ENCODE results near the gene FBLN5.

The FBLN5 gene, protein sequence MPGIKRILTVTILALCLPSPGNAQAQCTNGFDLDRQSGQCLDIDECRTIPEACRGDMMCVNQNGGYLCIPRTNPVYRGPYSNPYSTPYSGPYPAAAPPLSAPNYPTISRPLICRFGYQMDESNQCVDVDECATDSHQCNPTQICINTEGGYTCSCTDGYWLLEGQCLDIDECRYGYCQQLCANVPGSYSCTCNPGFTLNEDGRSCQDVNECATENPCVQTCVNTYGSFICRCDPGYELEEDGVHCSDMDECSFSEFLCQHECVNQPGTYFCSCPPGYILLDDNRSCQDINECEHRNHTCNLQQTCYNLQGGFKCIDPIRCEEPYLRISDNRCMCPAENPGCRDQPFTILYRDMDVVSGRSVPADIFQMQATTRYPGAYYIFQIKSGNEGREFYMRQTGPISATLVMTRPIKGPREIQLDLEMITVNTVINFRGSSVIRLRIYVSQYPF

DNA sequence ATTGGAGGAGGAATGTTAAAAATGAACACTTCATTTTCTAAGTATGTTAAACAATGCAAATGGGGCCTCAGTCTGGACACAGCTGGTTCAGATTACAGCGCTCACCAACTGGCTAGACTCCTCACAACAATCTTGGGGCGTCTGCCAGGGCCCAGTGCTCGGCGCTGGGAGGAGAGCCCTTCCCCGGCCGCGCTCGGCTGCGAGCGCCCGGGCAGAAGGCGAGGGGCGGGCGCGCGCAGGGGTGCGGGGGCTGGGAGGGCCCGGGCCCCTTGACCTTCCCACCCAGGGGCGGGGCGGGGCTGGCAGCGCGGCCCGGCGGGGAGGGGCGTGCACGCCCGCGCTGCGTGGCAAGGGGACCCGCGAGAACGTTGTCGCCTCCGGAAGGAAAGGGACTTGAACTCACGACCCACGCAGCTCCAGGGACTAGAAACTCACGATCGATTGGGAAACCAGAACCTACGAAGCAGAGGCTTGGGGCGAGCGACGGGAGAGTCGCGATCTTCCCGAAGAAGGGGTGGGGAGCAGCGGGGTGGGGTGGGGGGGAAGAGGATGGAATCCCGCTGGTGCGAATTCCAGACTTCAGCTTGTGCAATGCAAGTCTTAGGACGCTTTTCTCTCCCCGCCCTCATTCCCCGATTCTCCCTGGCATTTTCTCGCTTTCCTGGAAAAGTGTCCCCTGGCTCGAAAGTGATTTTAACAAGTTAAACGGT lies at the start of gene FBLN5:
Gene FBLN5 (minus strand): TSS at position 220 of the 710 bp plus-strand sequence. CDS start 465 bp downstream, outside the sequence.
- DNase-seq: no peak

DNA sequence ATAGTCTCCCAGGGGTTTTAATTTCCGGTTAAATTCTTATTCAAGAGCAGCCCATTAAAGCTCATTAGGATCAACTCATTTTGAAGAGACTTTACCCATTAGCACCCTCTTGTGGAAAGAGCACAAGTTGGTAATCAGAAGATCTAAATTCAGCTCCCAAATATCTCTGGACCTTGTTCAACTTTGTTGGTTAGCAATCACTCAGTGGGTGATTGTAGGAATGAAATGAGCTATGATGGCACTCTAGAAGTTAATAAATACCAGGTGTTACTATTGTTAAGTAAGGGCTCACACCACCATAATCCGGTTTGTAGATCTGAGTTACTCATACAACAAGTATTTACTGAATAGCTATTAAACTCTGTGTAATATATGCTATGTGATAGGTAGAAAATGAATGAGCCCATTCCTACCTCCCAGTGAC lies 49.5 kb upstream of the FBLN5 start:
- DNase-seq: peak; percentile 55

DNA sequence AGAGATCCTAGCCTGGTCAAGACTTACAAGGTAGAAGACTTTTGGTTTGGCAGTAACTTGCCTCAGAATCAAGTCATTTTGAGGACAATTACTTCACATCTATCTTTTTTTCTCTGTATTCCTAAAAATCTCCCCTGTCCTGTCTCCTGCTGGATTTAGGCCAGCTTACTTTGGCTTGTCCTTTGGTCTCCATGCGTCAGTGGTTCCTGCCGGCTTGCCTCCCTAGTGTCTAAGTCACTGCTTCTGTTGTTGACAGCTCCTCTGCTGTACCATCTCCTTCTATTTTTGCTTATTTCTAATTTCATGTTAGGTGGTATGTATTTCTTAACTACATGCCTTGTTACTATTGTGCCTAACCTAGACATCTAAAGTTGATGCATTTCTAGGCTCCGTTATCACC lies 39.7 kb upstream of the FBLN5 start:
- no peak for DNase-seq

DNA sequence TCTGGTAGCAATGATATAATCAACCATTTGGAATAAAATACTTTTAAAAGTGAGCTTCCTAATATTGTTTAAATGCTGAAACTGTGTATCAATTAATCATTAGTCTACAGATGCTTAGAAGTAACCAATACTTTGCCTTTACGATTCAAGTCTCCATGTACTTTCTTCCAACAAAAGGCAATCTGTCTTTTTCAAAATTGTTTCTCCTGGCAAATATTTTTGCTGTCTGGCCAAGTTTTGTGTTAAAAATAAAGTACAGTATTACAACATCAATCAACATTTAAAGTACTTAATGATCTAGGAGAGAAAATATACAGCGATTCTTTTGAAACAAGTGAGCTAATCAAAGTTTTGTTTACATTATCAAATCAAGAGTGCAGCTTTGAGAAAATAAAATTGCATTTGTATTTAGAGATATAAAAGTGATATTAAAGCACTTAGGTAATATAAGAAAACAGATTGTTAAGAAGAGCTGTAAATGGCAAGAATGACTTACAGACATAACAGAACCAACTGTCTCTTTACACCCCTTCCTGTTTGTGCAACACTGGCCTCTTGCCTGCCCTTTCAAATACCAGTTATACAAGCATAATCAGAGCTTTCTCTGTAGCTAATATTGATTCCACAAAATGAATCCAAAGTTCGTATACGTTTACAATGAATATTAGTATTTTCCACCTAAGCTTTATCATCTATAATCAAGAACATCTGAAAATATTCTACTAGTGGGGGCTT lies 38.2 kb upstream of the FBLN5 start:
- no peak for DNase-seq

DNA sequence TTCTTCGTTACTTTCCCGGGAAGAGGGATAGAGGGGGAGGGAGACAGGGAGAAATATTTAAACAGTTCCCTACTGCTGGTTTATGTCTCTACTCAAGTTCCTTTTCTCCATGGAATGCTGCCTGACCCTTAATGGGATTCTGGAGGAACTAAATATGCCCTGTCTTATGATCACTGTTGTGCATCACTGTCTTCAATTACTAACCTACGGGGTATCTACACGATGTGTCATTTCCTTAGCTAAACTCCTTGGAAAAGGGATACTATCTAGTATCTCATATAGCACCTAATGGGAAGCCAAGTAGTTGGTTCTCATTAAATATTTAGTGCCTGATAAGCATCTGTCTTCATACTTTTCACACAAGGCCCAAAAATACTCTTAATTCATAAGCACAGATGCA lies 37.5 kb upstream of the FBLN5 start:
- DNase-seq: no peak

DNA sequence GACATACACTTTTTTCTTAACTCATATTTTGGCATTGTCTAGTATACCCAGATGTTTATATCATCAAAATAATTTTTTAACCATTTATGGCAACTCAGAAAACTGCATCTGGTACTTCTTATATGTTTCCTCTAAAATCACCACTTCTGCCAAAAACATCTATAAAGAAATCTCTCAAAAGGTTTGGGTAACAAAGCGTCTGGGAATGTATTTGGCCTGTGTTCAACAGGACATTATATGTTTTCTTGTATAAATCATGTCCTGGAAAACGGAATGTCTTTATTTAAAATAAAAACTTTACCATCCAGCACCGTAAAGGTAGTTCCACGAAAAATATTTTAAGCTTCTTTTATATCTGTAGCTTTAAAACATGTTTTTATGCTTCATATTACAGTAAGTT lies 36.1 kb upstream of the FBLN5 start:
- no peak for DNase-seq

DNA sequence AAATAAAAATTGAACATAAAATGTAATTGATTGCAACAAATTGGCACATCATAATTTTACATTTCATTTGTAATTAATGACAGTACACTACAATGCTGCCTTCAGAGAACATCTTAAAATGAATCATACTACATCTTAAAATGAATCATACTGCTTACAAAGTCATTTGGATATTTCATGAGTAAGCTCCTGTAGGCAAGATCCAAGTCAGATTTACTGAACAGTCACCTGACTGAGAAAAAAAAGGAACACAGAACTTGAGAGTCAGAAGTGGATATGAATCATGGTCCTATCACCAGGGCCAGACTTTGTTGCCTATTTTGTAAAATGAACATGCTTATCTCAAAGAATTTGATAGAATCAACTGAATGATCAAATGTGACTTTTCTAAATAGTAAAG lies 32.7 kb upstream of the FBLN5 start:
- peak; percentile 46 for DNase-seq

DNA sequence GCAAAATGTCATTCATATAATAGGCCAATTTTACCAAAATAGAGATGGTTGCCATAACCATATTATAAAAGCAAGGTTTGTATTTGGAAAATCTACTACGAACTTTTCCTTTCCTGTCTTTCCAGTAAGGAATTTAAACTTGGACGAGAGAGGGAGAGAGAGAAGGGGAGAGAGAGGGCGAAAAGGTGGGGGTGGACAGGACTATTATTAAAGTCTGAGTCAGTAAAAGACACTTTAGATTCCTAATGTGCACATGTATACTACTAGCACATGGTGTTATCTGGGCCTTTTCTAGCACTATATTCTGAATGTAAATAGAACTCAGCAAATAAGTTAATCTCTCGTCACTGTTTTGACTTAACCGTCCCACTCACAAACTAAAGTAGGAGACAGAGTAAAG lies 30.4 kb upstream of the FBLN5 start:
- no peak for DNase-seq

DNA sequence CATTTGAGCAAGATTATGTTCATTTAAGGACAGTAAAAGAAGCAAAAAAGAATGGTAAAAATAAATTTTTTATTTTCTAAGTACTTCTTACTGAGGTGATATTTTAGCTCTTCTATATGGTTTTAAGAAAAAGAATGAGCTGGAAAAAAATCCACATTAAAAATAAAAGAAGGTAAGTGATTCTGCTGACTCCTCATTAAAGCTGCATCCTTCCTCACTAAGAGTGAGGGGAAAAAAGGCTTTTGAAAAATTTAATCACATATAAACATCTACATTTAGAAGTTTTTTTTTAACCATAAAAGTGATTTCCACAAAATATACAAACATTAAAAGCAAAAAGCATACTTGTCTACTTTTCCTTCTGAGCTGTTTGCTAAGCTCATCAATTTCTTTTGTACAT lies 28.3 kb upstream of the FBLN5 start:
- DNase-seq: no peak

DNA sequence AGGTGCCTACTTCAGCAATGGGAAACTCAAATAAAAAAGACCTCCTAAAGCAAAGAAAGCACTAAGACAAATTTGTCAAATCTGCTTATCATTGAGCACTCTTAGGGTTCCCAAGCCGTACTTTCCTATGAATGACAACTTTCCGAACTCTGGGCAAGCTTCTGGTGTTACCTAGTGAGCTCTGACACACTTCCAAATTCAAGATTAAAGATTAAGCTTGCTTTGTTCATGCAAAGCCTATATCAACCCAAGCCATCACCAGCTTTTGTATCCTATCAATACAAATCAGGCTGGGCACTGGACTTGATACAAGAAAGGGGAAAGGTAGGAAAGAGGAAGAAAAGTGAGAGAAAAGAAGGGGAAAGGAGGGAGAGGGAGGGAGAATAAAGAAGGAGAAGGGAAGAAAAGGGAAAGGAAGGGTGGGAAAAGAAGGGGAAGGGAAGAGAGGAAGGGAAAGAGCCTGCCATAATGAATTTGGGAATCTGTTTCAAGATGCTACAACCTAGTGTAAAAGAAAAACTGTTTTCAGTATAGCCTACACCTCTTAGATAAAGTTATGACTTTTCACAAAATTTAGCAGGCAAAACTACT lies 23.8 kb upstream of the FBLN5 start:
- DNase-seq: no peak

DNA sequence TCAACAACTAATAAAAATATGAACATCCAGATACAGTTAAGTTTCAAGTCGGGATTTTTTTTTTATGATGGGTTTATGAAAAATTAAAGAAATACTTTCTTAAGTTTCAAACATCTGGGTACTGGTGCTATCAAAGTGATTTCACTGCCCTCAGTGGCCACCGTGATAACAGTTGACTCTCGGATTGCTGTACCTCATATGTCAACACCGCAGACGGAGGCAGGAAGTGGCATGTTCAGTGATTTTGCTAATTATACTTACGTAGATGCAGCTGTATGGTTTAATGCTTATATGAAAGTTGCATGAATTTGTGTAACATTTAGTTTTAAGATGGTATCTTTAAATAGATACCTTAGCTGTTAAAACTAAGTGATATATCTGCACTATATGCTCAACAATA lies 20.8 kb upstream of the FBLN5 start:
- DNase-seq: peak; percentile 46

DNA sequence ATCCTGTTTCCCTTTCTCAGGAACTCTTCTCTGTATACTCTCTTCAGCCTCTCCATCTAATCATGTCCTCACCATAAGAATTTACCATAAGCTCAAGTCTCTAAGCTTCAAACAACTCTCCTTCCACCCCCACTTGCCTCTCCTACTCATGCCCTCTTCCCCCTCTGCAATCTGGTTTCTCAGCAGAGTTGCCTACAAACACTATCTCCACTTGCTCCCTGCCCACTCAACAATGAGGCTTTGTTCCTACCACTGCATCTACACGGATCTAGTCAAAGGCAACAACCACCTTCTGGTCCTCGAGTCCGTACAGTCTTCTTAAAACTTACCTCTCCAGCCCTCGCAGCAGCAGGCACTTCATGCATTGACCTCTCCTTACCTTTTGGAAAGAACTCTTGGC lies 17.2 kb upstream of the FBLN5 start:
- no peak for DNase-seq

DNA sequence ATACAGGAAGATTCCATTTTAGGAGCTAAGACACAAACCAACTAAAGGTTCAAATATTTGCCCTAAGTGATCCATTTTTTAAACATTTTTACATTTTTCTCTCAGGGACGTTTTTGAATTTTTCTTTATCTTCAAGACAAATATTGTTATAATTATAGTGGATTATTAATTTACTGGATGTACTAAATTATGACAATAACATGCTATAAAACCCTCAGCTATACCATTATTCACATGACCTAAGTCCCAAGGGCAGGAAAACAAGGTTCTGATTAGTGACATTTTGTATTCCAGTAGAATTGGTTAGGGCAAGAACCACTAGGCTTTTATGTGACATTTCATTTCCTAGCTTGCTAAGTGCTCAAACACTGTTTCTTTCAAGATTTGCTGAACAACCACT lies 16.5 kb upstream of the FBLN5 start:
- DNase-seq: no peak

DNA sequence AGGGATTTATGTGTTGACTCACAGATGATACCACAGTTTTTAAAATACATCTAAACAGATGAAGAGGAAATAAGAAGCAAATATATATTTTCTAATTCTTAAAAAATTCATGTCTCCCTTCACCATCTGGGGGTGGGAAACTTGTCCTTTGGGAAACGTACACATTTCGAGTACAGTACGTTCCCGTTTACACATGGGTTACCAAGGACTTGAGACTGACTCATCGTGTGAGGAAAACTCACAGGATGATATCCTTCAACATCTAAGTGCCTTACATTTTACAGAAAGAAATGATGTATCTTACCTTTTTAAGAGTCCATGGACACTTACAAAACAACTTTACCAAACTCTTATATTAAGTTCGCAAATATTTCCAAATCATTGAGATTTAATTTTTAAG lies 16.0 kb upstream of the FBLN5 start:
- DNase-seq: no peak

DNA sequence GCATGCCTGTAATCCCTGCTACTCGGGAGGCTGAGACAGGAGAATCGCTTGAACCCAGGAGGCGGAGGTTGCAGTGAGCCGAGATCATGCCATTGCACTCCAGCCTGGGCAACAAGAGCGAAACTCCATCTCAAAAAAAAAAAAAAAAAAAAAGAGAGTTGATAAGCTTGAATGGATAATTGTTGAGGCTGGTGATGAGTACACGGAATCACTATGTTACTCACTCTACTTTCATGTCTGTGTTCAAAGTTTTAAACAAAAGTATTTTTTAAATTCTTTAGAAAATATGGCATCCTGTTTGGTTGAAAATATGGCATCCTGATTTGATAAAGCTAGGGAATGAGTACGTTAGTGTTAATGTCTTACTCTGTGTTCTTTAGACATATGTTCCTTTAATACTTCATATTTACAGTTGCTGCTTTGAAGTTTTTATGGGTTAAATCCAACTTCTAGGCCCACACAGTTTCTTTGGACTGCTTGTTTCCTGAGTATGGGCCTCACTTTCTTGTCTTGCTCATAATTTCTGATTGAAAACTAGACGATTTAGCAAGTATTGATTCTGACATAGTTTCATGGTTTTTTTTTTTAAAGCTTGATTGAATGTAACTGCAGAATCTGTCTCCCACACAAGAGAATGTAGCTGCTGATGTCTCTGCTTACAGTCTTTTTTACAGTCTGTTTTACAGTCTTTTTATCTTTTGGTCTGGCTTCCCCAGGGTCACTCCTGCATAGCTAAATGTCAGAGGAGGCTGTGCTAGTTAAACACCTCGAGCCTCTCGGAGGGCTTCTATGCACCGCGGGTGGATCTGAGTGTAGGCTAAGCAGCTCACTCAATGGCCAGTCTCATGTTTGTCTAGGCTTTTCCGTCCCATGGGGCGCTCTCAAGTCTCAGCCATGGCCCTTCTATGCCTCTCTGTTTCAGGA lies 14.1 kb upstream of the FBLN5 start:
- DNase-seq: no peak

DNA sequence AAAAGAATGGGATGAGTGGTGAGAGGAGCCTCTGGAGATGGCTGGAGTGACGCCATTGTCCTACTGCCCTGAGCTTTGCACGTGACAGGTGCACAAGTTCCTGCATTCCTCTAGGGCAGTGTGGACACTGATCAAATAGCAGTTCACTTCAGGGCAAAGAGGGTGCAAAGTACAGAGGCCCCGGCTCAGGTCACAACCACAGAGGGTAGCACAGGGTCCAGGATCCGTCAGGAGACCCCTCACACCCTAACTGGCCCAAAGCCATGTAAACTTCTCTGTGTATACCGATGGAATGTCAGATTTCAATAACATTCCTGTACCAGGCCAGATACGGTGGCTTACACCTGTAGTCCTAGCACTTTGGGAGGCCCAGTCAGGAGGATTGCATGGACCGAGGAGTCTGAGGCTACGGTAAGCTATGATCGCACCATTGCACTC lies 10.4 kb upstream of the FBLN5 start:
- no peak for DNase-seq

DNA sequence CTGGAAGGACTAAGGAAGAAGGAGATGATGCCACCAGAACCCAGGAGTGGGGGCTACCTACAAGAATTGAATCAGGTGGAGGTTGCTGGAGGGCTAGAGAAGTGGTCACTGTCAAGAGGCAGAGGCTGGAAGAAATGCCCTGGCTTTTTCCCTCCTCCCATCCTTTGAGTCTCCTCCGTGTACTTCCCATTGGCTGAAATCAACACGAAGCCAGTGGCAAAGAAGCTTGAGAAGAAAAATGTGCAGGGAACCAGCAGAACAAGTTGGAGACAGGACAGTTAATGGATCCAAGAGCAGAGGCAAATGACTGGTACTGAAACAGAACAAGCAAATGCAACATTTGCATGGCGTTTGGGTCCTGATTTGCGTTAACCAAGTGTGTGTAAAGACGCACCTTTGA lies 9.1 kb upstream of the FBLN5 start:
- DNase-seq: no peak

DNA sequence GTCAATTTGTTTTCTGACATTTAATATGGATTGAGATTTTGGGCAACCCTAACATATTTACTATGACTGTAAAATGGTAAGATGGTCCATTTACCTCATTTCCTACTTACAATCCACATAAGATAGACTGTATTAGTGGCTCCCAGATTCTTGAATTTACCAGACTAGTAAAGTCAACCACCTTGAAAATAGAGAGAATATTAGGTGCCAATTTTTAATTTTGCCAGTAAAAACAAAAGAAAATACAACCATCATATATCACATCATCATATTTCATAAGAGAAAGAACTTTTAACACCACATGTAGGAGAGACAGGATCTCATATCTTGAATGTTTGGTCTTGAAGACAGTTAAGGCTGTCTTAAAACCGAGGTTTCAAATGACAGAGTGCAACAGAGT lies 7.7 kb upstream of the FBLN5 start:
- DNase-seq: no peak

DNA sequence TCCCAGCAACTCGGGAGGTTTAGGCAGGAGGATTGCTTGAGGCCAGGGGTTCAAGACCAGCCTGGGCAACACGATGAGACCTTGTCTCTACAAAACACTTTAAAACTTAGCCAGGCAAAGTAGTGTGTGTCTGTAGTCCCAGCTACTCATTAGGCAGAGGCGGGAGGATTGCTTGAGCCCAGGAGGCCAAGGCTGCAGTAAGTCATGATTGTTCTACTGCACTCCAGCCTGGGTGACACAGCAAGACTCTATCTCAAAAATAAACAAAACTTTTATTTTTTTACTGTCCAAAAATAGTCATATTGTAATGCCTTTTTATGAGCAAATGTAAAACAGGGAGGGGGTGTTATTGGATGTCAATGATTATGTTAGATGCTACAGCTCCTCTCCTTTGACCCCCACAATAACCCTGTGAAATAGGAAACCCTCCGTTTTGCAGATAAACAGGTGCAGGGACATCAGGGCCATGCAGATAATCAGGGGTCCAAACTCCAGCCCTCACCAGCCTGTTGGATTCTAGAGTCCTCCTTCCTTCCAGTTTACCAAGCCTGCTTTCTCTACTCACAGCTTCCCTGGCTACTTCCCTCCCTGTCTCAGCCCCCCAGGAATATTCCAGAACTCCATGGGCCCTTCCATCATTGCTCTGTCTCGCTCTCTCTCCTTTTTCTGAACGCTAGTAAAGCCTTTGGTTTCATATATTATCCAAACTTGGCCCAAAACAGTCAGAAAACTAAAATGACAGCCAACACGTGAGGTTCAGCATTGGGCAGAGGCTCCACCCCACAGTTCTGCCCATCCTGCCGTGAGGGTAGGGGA lies 5.9 kb upstream of the FBLN5 start:
- no peak for DNase-seq

DNA sequence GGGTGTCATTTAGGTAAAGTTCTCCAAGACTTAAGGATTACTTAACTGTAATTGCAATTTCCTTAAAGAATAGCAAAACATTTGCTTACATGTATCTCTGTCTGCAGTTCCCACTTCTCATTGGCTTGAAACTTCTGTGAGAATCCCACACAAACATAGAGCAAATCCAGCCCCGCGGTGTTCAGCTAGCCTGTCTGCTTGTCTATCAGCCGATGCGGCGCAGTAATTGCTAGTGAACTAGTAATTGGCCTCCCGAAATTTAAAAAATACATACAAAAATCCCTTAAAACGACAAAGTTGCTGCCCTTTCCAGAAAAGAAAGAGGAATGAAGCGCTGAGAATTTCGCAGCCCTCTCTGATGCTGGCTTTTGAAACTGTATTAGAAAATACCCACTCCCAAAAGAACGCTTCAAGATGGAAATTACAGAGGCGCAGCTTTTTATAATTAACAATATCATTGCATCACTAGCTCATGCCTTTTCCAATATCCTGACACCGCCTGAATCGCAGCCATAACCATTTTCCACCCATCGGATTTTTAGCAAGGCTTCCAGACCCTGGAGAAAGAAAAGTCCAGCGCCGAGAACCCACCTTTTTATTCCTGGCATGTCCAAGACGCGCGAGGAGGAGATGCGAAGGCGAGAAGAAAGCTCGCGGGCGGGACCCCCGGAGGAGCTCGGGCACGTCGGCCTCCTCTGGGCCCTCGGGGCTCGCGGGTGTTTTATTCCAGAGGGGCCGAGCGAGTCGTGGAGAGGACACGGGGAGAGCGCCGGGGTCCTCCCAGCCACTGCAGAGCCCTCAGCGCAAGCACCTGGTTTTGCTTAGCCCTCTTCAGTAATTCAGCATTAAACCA lies 646 bp downstream of the FBLN5 start:
- DNase-seq: no peak

All from CD4-positive, alpha-beta T cell treated with Interleukin-4 for 4 hours (primary cell).